HEK293T (cell line): Measurements from ENCODE around the gene CCR6.

ENCODE experiments used
- ARNT ChIP-seq: fragments of 450-650 bp; IDR thresholded peaks from 2 replicates; pipeline ENCODE4 v1.6.1; 2017; ENCODE audit warnings: mild to moderate bottlenecking
- BHLHE40 ChIP-seq: fragments of 450-650 bp; IDR thresholded peaks from 2 replicates; pipeline ENCODE4 v1.6.1; 2016; ENCODE audit warnings: mild to moderate bottlenecking, moderate library complexity, borderline replicate concordance
- ELF4 ChIP-seq: fragments of 450-650 bp; IDR thresholded peaks from 2 replicates; pipeline ENCODE4 v1.6.1; 2017; ENCODE audit warnings: antibody characterized with exemption
- FOXA1 ChIP-seq: fragments of 450-650 bp; IDR thresholded peaks from 2 replicates; pipeline ENCODE4 v1.6.1; 2016; ENCODE audit warnings: mild to moderate bottlenecking
- FOXK2 ChIP-seq: fragments of 450-650 bp; IDR thresholded peaks from 2 replicates; pipeline ENCODE4 v1.6.1; 2016; ENCODE audit warnings: mild to moderate bottlenecking
- FOXM1 ChIP-seq: fragments of 450-650 bp; IDR thresholded peaks from 2 replicates; pipeline ENCODE4 v1.6.1; 2017; ENCODE audit warnings: mild to moderate bottlenecking, borderline replicate concordance
- HDGF ChIP-seq: fragments of 450-650 bp; IDR thresholded peaks from 2 replicates; pipeline ENCODE4 v1.6.1; 2017; ENCODE audit warnings: antibody characterized with exemption, borderline replicate concordance
- L3MBTL2 ChIP-seq: fragments of 450-650 bp; conservative IDR thresholded peaks from 2 replicates; pipeline ENCODE4 v1.6.1; 2016; ENCODE audit warnings: mild to moderate bottlenecking
- NFRKB ChIP-seq: fragments of 450-650 bp; IDR thresholded peaks from 2 replicates; pipeline ENCODE4 v1.6.1; 2016; ENCODE audit warnings: mild to moderate bottlenecking, moderate library complexity
- PKNOX1 ChIP-seq: fragments of 450-650 bp; IDR thresholded peaks from 2 replicates; pipeline ENCODE4 v1.6.1; 2016
- SP1 ChIP-seq: fragments of 450-650 bp; IDR thresholded peaks from 2 replicates; pipeline ENCODE4 v1.6.1; 2017
- SUZ12 ChIP-seq: fragments of 450-650 bp; IDR thresholded peaks from 2 replicates; pipeline ENCODE4 v1.6.1; 2016; ENCODE audit warnings: mild to moderate bottlenecking

GRCh38 chr6:167113047-167113754 is 9.7 kb upstream of the CCR6 start:
- no peak for TF ChIP-seq ELF4
- TF ChIP-seq FOXA1: no peak
- no peak for TF ChIP-seq SUZ12
- TF ChIP-seq SP1: no peak
- no peak for TF ChIP-seq FOXK2
- TF ChIP-seq BHLHE40: no peak
- no peak for TF ChIP-seq ARNT
- no peak for TF ChIP-seq NFRKB
- TF ChIP-seq L3MBTL2: no peak
- TF ChIP-seq FOXM1: no peak
- TF ChIP-seq PKNOX1: no peak
- no peak for TF ChIP-seq HDGF
